Femur (tissue), 1 donor: ENCODE data around the gene ZIC4.

Experiments used
- DNase-seq: peaks from one replicate; pipeline ENCODE4 v3.0.0-alpha.2; 2017

ZIC4 gene

GRCh38 chr3:147404800-147405230 lies 1.5 kb downstream of the ZIC4 start:
- no peak for DNase-seq

GRCh38 chr3:147404000-147404799 lies 2.1 kb downstream of the ZIC4 start:
- DNase-seq = no peak

GRCh38 chr3:147403511-147403910 lies 2.8 kb downstream of the ZIC4 start:
- DNase-seq = no peak

- DNase-seq = no peak
Measured at GRCh38 chr3:147402159-147402558, 4.2 kb downstream of the ZIC4 start.

GRCh38 chr3:147401421-147401820 lies 4.9 kb downstream of the ZIC4 start:
- DNase-seq = no peak

GRCh38 chr3:147400999-147401398 lies 5.3 kb downstream of the ZIC4 start:
- DNase-seq = no peak

- no peak for DNase-seq
Measured at GRCh38 chr3:147400111-147400510, 6.2 kb downstream of the ZIC4 start.

- DNase-seq = no peak
Measured at GRCh38 chr3:147398813-147399534, 7.4 kb downstream of the ZIC4 start.

- no peak for DNase-seq
Measured at GRCh38 chr3:147397875-147398812, 8.2 kb downstream of the ZIC4 start.

- no peak for DNase-seq
Measured at GRCh38 chr3:147397155-147397874, 9.0 kb downstream of the ZIC4 start.

- no peak for DNase-seq
Measured at GRCh38 chr3:147396712-147397046, 9.7 kb downstream of the ZIC4 start.

- no peak for DNase-seq
Measured at GRCh38 chr3:147395899-147396711, 10.2 kb downstream of the ZIC4 start.

- no peak for DNase-seq
Measured at GRCh38 chr3:147394884-147395225, 11.5 kb downstream of the ZIC4 start.

GRCh38 chr3:147393943-147394883 lies 12.1 kb downstream of the ZIC4 start:
- DNase-seq = no peak

GRCh38 chr3:147393261-147393942 lies 12.9 kb downstream of the ZIC4 start:
- DNase-seq = no peak

- no peak for DNase-seq
Measured at GRCh38 chr3:147392625-147392946, 13.8 kb downstream of the ZIC4 start.

- DNase-seq = peak; percentile 83
Measured at GRCh38 chr3:147391781-147392624, 14.3 kb downstream of the ZIC4 start.

- no peak for DNase-seq
Measured at GRCh38 chr3:147390589-147391569, 15.5 kb downstream of the ZIC4 start.
